Right ventricle myocardium inferior (tissue), 1 donor: Measurements from ENCODE around the gene SLC25A48. TPM values are rescaled to one million over a fixed set of nuclear protein-coding genes. Genes with fewer than 3 reads are reported as not detected.
"Not testable (repeated sequence)": the region's sequence is repeated elsewhere in the genome, so short reads cannot be mapped to it uniquely, and the experiment has no call there.

Source experiments
- ATAC-seq: fragments of 200-7000 bp; cut with Tn5 transposase; one replicate; pipeline ENCODE4 v1.9.1; 2020; ENCODE audit warnings: mild to moderate bottlenecking, moderate library complexity
- DNase-seq: peaks from one replicate; pipeline ENCODE4 v3.0.0; 2021; ENCODE audit errors: missing footprints
- intact Hi-C: fragments of 100-400 bp; cut with DNase I; formaldehyde crosslinking; loops from one replicate; pipeline ENCODE4 v1.11.0; 2022
- total RNA-seq: library from RNA; stranded (reverse); fragmentation: NEBNext Ultra II Directional; extraction: Animal tissue kit (Norgen Biotek cat#: 25700); gene quantifications from one replicate; pipeline ENCODE4 v1.2.1, GENCODE V29; 2021
- donor health status: DM: no; HTN: yes; CAD: no; lungs with severe emphysema.

SLC25A48 gene
- total RNA-seq, 1 donor from 2014 or later, result not detected

DNA sequence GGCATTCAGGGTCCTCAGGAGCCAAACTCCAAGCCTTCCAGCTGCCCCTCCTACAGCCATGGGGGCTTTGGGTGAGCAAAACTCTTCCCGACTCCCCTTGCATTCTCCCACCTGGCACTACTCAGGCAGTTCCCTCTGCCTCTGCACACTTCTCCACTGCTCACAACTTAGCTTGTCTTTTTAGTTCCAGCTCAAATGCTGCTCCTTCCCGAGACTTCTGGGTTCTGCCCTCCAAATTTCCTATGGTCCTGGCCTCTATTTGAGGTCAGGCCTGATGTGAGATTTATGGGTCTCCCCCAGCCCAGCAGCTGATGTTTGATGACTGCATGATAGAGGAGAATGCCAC lies 5.7 kb upstream of the SLC25A48 start:
- no peak for ATAC-seq
- intact Hi-C loops, result no loop called here

GRCh38 chr5:135829179-135829578 lies 5.3 kb upstream of the SLC25A48 start:
- ATAC-seq, result no peak
- DNase-seq, result no peak
- intact Hi-C loops, result no loop called here

More for the DNA sequence above, 5.7 kb upstream of the SLC25A48 start:
- no peak for DNase-seq

DNA sequence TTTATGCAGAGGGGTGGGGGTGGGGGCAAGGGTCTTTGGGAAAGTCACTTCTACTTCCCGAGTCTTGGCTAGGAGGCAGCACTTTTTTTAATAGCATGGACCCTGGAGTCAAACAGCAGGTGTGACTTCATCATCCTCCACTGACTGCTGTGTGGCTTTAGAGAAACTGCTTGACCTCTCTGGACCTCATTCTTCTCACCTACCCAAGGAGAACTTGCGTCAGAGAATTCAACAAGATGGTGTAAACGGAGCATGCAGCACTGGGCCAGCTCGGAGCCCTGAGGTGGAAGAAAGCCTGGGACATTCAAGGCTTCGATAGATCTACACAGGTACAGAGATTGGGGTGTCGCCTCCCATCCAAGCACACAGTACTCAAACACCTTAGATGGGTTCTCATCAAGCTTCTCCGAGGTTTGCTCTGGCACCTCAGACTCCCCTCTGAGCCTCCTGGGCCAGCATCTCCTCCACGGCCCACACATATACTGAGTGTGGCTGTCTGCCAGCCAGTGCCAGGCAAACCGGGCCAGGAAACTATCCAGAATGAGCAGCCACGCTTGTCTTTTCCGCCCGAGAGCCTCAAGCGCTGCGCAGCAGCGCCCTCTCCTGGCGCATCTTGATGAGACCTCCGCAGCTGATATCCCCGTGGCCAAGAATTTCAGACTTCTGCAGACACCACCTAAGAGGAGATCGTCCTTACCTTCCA lies 4.6 kb upstream of the SLC25A48 start:
- DNase-seq, result no peak
- intact Hi-C loops, result loop anchor here (1.0 to 5.0 kb wide), 2 partner anchors 270 to 363 kb away; no protein-coding TSS in a partner anchor
- peak; percentile 47 for ATAC-seq

DNA sequence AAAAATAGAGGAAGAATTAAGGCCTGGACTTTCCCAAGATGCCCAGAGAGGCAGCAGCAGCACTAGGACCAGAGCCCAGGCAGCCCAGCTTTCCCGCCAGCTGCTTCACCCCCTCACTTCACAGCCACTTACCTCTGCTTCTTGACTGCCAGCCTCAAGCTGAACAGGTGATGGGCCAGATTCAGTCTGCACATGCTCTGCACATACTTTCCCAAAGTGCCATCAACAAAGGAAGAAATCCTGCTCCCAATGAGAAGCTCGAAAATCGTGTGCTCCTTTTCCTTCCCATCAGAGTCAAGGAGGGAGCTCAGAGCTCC lies 4.1 kb upstream of the SLC25A48 start:
- DNase-seq, result no peak
- ATAC-seq, result no peak
- intact Hi-C loops, result loop anchor here (1.0 to 5.0 kb wide), 2 partner anchors 270 to 363 kb away; no protein-coding TSS in a partner anchor

GRCh38 chr5:135830876-135831275 lies 3.6 kb upstream of the SLC25A48 start:
- no peak for ATAC-seq
- intact Hi-C loops, result loop anchor here (1.0 to 5.0 kb wide), 2 partner anchors 271 to 364 kb away; no protein-coding TSS in a partner anchor

DNA sequence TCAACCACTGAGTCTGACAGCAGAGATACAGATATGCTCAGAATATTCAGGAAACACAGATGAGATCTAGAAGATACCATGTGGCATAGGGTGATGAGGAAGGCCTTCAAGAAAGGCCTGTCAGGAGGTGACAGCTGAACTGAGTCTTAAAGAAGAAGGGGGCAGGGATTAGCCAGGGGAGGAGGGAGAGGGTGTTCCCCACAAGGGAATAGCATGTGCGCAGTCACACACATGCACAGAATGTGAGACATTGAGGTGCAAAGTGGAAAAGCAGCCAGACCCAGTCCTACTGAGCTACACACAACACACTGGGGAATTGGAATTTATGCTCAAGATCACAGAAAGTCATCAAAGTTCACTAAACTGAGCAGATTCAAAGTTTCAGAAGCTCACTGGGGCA lies 3.0 kb upstream of the SLC25A48 start:
- DNase-seq (no peak), ATAC-seq (no peak)
- intact Hi-C loops, result loop anchor here (5.0 kb wide), 1 partner anchor 364 kb away; no protein-coding TSS in a partner anchor

More at GRCh38 chr5:135830876-135831275, 3.6 kb upstream of the SLC25A48 start:
- no peak for DNase-seq

DNA sequence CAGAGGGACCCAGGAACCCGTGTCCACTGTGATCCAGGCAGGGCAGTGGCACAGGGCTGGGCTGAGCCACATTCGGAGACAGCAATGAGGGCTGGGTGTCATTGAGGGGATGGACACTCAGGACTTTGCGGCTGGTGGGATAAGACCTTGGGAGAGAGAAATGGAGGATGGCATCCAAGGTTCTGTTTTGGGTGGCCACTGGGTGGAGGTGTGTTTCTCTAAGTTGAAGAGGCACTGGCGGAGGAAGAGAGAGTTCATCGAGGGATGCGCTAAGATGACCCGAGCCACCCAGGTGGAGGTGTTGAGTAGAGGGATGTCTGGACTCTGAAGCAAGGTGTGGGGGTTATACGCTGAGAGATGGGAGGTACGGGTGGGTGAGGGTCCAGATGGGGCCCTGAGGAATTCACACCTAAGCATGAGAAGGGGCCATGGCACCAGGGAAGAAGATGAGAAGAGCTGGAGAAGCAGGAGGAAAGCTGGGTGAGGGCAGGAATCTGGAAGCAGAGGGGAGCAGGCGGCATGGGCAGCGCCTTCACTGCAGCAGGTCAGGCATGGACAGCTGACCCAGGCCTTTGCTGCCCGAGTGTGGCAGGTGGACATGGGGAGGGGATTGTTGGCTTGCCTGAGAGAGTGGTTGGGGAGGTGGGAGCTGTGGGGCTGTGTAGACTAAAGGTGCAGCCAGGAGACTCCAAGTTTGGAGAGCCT lies 2.5 kb upstream of the SLC25A48 start:
- intact Hi-C loops, result loop anchor here (5.0 kb wide), 1 partner anchor 365 kb away; no protein-coding TSS in a partner anchor
- no peak for DNase-seq
- ATAC-seq, result no peak

DNA sequence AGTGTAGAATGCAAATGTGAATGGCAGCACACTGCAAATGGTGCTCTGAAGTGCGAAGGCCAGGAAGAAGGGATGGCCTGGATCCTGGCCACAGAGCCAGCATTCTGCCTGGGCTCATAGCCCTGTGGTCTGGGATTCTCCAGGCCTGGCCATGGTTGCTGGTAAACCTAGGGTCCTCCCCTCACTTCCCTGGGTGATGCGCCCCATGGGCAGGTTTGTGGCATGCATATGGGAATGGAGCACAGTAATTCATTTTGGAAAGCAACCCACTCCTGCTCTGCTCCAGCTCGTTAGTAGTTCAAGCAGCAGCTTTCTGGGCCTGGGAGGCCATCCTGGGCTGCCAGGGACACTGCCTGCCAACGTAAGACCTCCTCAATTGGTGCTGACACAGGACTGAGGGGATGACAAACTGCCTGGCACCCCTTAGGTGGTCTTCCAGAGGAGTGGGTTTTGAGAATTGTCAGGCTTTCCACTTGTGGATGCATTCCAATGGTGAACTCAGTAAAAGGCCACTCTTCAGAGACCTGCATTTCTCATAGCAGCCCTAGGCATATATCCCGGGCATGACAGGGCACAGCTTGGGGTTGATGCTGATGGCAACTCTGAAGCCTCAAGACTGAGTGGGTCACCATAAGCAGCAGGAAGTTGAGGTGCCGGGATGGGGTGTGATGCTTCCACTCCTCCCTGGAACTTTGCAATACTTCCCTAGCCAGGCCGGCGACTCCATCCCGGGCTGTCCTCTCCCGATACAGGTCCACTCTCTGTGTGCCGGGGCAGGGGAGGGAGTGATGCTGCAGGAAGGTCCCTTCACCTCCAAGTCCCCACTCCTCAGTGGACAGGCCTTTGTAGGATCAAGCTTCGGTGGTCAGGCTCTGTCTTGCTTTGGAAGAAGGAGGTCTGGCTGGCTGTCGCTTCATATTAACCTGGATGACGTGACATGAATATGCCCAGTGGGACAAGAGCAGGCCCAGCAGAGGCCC lies 1.2 kb upstream of the SLC25A48 start:
- ATAC-seq, result no peak
- no peak for DNase-seq
- intact Hi-C loops, result loop anchor here (5.0 kb wide), 1 partner anchor 366 kb away; no protein-coding TSS in a partner anchor

- intact Hi-C loops, result loop anchor here (5.0 kb wide), 1 partner anchor 367 kb away; no protein-coding TSS in a partner anchor
- ATAC-seq (peak; percentile 4), DNase-seq (no peak)
These were observed 363 bp upstream of the SLC25A48 start for GRCh38 chr5:135833961-135834638.

- ATAC-seq (no peak), DNase-seq (no peak)
- intact Hi-C loops, result no loop called here
These were observed 1.3 kb downstream of the SLC25A48 start for GRCh38 chr5:135835766-135836165.

DNA sequence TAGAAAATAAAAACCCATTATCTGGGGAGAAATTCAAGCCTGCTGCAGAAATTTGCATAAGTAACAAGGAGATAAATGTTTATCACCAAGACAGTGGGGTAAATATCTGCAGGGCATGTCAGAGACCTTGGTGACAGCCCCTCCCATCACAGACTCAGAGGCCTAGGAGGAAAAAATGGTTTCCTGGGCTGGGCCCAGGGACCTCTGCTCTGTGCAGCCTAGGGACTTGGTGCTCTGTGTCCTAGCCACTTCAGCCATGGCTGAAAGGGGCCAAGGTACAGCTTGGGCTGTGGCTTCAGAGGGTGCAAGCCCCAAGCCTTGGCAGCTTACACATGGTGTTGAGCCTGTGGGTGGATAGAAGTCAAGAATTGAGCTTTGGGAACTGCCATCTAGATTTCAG lies 3.9 kb downstream of the SLC25A48 start:
- ATAC-seq, intact Hi-C loops, DNase-seq: not testable (repeated sequence)

DNA sequence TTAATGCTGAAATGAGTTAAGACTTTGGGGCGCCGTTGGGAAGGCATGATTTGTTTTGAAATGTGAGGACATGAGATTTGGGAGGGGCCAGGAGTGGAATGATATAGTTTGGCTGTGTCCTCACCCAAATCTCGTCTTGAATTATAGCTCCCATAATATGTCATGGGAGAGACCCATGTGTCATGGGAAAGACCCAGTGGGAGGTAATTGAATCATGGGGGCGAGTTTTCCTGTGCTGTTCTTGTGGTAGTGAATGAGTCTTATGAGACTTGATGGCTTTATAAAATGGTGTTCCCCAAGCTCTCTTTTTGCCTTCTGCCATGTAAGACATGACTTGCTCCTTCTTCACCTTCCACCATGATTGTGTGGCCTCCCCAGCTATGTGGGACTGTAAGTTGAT lies 5.1 kb downstream of the SLC25A48 start:
- DNase-seq (no peak), ATAC-seq (no peak)
- intact Hi-C loops, result no loop called here

GRCh38 chr5:135840959-135841358 lies 6.5 kb downstream of the SLC25A48 start:
- intact Hi-C loops, result no loop called here
- ATAC-seq, result no peak
- no peak for DNase-seq

GRCh38 chr5:135842737-135843136 lies 8.3 kb downstream of the SLC25A48 start:
- DNase-seq (no peak), ATAC-seq (peak; percentile 69)
- intact Hi-C loops, result no loop called here

DNA sequence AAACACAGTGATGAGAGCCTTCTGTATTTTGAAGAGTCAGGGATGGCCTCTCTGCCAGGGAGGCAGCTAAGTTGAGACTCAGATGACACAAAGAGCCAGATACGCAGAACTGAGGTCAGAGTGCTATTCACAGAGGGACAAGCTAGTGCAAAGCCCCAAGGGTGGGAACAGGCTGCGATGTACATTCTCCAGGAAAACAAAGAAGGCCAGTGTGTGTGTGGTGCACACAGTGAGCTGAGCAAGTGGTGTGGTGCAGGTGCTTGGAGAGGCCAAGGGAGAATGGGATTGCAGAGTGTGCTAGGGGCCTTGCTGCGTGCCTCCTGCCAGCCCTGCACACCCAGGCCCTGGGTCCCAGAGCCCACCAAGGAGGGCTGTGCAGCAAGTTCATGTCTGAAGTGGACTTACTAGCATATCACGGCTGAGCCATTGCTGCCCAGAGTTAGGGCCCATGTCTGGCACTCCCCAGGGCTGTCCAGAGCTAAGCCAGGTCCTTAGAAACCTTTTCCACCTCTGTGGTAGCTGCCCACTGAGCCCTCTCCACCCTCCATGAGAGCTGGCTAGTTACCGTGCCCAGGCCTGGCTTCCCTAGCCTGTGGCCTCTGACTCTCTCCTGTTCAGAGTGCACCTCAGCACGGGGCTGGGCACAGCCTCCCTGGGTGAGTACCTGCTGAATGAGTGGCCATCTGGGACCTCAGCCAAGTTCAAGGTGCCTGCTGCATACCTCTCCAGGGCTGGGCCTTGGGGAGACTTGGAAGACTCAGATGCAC lies 9.3 kb downstream of the SLC25A48 start:
- intact Hi-C loops, result no loop called here
- no peak for DNase-seq
- no peak for ATAC-seq

DNA sequence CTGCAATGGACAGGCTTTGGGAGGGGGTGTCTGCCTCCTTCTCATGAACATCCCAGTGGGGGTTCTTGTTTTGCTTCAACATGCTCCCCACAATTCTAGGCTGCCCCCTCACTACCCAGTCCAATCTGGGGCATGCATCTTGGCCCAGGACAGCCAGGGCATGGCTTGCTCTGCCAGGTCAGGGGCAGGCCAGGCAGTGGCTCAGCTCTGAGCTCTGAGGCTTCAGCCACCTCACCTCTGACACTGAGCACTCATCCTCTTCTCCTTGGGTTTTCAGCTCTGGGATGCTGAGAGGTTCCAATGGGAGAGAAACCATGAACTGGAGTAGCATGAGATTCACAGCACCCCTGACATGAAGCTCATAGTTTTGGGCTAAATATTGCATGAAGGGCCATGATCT lies 11.8 kb downstream of the SLC25A48 start:
- DNase-seq (no peak), ATAC-seq (no peak)
- intact Hi-C loops, result no loop called here

DNA sequence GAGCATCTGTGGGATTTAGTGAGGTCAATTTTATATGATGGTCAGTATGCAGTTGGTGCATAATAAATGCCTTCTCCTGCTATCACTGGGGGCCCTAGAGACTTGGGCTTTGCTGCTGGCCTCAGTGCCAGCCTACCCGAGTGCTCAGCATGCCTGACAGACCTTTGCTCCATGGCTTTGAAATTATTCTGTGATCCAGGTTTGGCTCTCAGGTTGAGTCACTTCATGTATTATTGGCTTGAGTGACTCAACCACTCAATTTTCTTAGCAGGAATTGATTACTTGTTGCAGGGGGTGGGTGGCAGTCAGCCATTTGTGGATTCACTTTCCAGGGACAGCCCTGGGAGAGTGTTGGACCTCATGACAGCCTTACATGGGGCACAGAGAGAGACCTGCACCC lies 13.5 kb downstream of the SLC25A48 start:
- no peak for DNase-seq
- intact Hi-C loops, result no loop called here
- no peak for ATAC-seq

DNA sequence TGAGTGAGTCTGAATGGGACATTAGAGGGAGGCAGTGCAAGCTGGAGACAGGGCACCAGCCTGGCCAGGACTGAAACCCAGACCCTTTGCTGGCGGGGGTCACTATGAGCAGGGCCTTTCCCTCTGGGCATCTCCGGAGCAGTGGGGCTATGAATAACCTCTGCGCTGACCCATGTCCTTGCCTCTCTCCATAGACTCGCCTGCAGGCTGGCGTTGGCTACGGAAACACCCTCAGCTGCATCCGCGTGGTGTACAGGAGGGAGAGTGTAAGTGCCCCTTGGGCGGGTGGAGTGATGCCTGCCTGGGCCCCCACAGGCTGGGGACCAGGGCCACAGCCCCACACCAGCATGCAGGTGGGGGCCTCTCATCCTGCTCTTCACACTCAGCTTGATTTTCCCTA lies 15.8 kb downstream of the SLC25A48 start:
- no peak for ATAC-seq
- intact Hi-C loops, result no loop called here
- no peak for DNase-seq
